HepG2 (cell line): ENCODE data around the gene STK31. TPM values are rescaled to one million over a fixed set of nuclear protein-coding genes. Genes with fewer than 3 reads are reported as not detected.

Experiments used
- ATAC-seq: fragments of 200-7000 bp; cut with Tn5 transposase; 3 replicates; pipeline ENCODE4 v1.9.1; 2020; ENCODE audit warnings: mild to moderate bottlenecking, moderate library complexity
- BruUV-seq: library from RNA; stranded (reverse); fragments of 400-500 nt; replicated peaks from 2 replicates; lab custom pipeline; 2021; lab: Mats Ljungman, UMichigan
- CTCF ChIA-PET: fragments of 300-600 bp; formaldehyde crosslinking; extraction: SDS; loops from one replicate; lab custom pipeline; 2021; ENCODE audit warnings: low total read pairs, inconsistent platforms, low intra/inter-chr PET ratio; lab: Yijun Ruan, JAX
- POLR2A ChIA-PET: fragments of 350-600 bp; sonication (Branson Sonifier 250); formaldehyde crosslinking; loops from one replicate; lab custom pipeline; 2020; ENCODE audit warnings: antibody characterized with exemption, inconsistent platforms; lab: Yijun Ruan, JAX
- DNase-seq: peaks from one replicate; pipeline ENCODE4 v3.0.0-alpha.2; 2015; ENCODE audit warnings: low spot score
- FAIRE-seq: peaks from 3 replicates; lab custom pipeline; 2011; peaks lifted over from hg19 to GRCh38; lab: Jason Lieb, UNC
- H2AFZ ChIP-seq: one replicate; pipeline ENCODE4 v1.6.1; 2011; ENCODE audit warnings: low read length, inconsistent platforms
- H3K27ac ChIP-seq: fragments of 300-600 bp; 3 replicates; pipeline ENCODE4 v1.8.0; 2011; ENCODE audit warnings: mixed run types, mild to moderate bottlenecking, mixed read lengths, low read length, inconsistent platforms; ENCODE audit not compliant: insufficient read depth; ENCODE audit errors: extremely low read length
- H3K27me3 ChIP-seq, 2 experiments: fragments of 200-600 bp in 1 of 2; 2 replicates in 1 of 2; 3 replicates in 1 of 2; pipeline versions ENCODE4 v1.6.0 to v1.8.0; 2011; ENCODE audit warnings: low read length in 2 of 2, mild to moderate bottlenecking in 2 of 2, moderate library complexity in 2 of 2, inconsistent platforms in 1 of 2; ENCODE audit not compliant: insufficient read depth in 2 of 2, control insufficient read depth in 1 of 2
- H3K36me3 ChIP-seq, 2 experiments: fragments of 200-600 bp in 1 of 2; replicated peaks in 1 of 2; 2 replicates in 1 of 2; 3 replicates in 1 of 2; pipeline versions ENCODE4 v1.5.1 to v1.8.0; 2011; ENCODE audit warnings: low read length in 2 of 2, inconsistent platforms in 1 of 2; ENCODE audit not compliant: insufficient read depth in 2 of 2, control insufficient read depth in 1 of 2
- H3K4me1 ChIP-seq: 2 replicates; pipeline ENCODE4 v1.5.1; 2012; ENCODE audit warnings: low read length, inconsistent platforms; ENCODE audit not compliant: insufficient read depth
- H3K4me2 ChIP-seq: 2 replicates; pipeline ENCODE4 v1.6.0; 2011; ENCODE audit warnings: low read depth, low read length, inconsistent platforms
- H3K4me3 ChIP-seq, 3 experiments: fragments of 200-600 bp in 1 of 3; sonication (generic), shearing (Covaris generic) in 1 of 3; replicated peaks in 1 of 3; 2 replicates each; pipeline ENCODE4 v1.5.1; 2011 to 2016; ENCODE audit warnings: low read length in 3 of 3, inconsistent platforms in 2 of 3, low read depth in 2 of 3, mild to moderate bottlenecking in 2 of 3, control low read depth in 1 of 3, mixed read lengths in 1 of 3; ENCODE audit not compliant: insufficient read depth in 1 of 3
- H3K79me2 ChIP-seq: one replicate; pipeline ENCODE4 v1.6.1; 2011; ENCODE audit warnings: low read length, inconsistent platforms; ENCODE audit not compliant: insufficient read depth
- H3K9ac ChIP-seq: 2 replicates; pipeline ENCODE4 v1.6.0; 2011; ENCODE audit warnings: mild to moderate bottlenecking, low read depth, low read length, inconsistent platforms; ENCODE audit not compliant: insufficient read depth
- H3K9me3 ChIP-seq: 2 replicates; pipeline ENCODE4 v1.5.1; 2012; ENCODE audit warnings: mild to moderate bottlenecking, low read length
- H4K20me1 ChIP-seq: 2 replicates; pipeline ENCODE4 v1.6.0; 2011; ENCODE audit warnings: inconsistent platforms, mild to moderate bottlenecking, low read length, moderate library complexity; ENCODE audit not compliant: insufficient read depth
- CTCF ChIP-seq: sonication (generic); formaldehyde crosslinking; IDR thresholded peaks from 2 replicates; pipeline ENCODE4 v1.5.0; 2020; ENCODE audit warnings: mild to moderate bottlenecking, missing genetic modification reagents, moderate library complexity
- FIP1L1 ChIP-seq: fragments of 200-400 bp; formaldehyde crosslinking; IDR thresholded peaks from 2 replicates; pipeline ENCODE4 v1.6.1; 2018; ENCODE audit warnings: low read depth, mild to moderate bottlenecking, low read length, moderate library complexity, borderline replicate concordance; ENCODE audit not compliant: insufficient read depth
- KLF12 ChIP-seq: sonication (generic); formaldehyde crosslinking; IDR thresholded peaks from 2 replicates; pipeline ENCODE4 v1.4.0; 2020; ENCODE audit warnings: missing genetic modification reagents, borderline replicate concordance
- NFKBIZ ChIP-seq: IDR thresholded peaks from 2 replicates; pipeline ENCODE4 v1.6.1; 2018; ENCODE audit warnings: missing genetic modification reagents, missing compliant biosample characterization
- RAD21 ChIP-seq: fragments of 450-650 bp; formaldehyde crosslinking; IDR thresholded peaks from 2 replicates; pipeline ENCODE4 v1.5.0; 2020; ENCODE audit warnings: mild to moderate bottlenecking
- RFXANK ChIP-seq: IDR thresholded peaks from 2 replicates; pipeline ENCODE4 v1.6.1; 2016
- SMC3 ChIP-seq: IDR thresholded peaks from 2 replicates; pipeline ENCODE4 v1.6.1; 2011; ENCODE audit warnings: low read length, improper control_type of control experiment
- STAG1 ChIP-seq: sonication (generic); formaldehyde crosslinking; IDR thresholded peaks from 2 replicates; pipeline ENCODE4 v1.4.0; 2020; ENCODE audit warnings: missing genetic modification reagents
- ZBTB49 ChIP-seq: sonication (generic); formaldehyde crosslinking; IDR thresholded peaks from 2 replicates; pipeline ENCODE4 v1.4.0; 2020; ENCODE audit warnings: missing genetic modification reagents, borderline replicate concordance
- ZNF713 ChIP-seq: sonication (generic); formaldehyde crosslinking; IDR thresholded peaks from 2 replicates; pipeline ENCODE4 v1.4.0; 2020; ENCODE audit warnings: mild to moderate bottlenecking, missing genetic modification reagents
- ZNF841 ChIP-seq: sonication (generic); formaldehyde crosslinking; IDR thresholded peaks from 2 replicates; pipeline ENCODE4 v1.8.1; 2023; ENCODE audit warnings: missing genetic modification reagents, borderline replicate concordance
- WGBS: methylation state at CpG from one replicate; pipeline ENCODE4 v1.1.6; 2017; ENCODE audit warnings: low lambda C conversion rate; 5-methylcytosine and 5-hydroxymethylcytosine counted together
- in situ Hi-C: cut with HindIII; loops from 2 replicates; pipeline ENCODE4 v1.10.0; 2017; ENCODE audit warnings: low pct_unique_long_range_greater_than_20kb; ENCODE audit not compliant: extremely low pct_ligation_motif_present
- intact Hi-C: fragments of 100-400 bp; cut with micrococcal nuclease; formaldehyde crosslinking; loops from one replicate; pipeline ENCODE4 v1.10.0; 2022; ENCODE audit not compliant: unreplicated experiment
- polyA plus RNA-seq, 8 experiments: library from polyadenylated mRNA; depleted of rRNA in 3 of 8; stranded (reverse) in 7 of 8; unstranded in 1 of 8; fragments of >200 nt; fragmentation: Illumina TruSeq in 4 of 8; extraction: Trizol in 4 of 8; gene quantifications; 2 replicates each; pipeline versions ENCODE4 v1.2.1 to v1.2.3, GENCODE V29; 2011 to 2016; ENCODE audit warnings: low read depth in 4 of 8, missing spikeins in 1 of 8, mixed read lengths in 1 of 8; ENCODE audit not compliant: insufficient read depth in 1 of 8
- total RNA-seq, 5 experiments: library from RNA; depleted of rRNA; stranded (reverse); fragments of >200 nt; fragmentation: Illumina TruSeq; extraction: Trizol; gene quantifications; 2 replicates each; pipeline ENCODE4 v1.2.3, GENCODE V29; 2016; ENCODE audit warnings: low read depth in 1 of 5

STK31 gene
- total and polyA plus RNA-seq, 2 of the 13 experiments (the other 11 are each of a cell fraction or from before 2014, with no cell fraction given), result not detected

GRCh38 chr7:23709081-23709750 lies 803 bp upstream of the STK31 start (continued):
- TF ChIP-seq ZBTB49 (CRISPR knock-in tag) (no peak), FIP1L1 (no peak), RFXANK (CRISPR knock-in tag) (no peak), ZNF841 (CRISPR knock-in tag) (no peak), NFKBIZ (no peak)

GRCh38 chr7:23712368-23713284 lies 2.6 kb downstream of the STK31 start:
- H3K4me2 ChIP-seq, result no peak overlapping the region
- in situ Hi-C loops, result loop anchor here (5.0 to 25.0 kb wide), 2 partner anchors 140 to 450 kb away; no protein-coding TSS in a partner anchor
- 3% methylated on average over 8 of the region's 8 CpGs for WGBS
- POLR2A ChIA-PET, result no interaction called here
- TF ChIP-seq KLF12, result no peak
- peak; percentile 57 for TF ChIP-seq CTCF (CRISPR knock-in tag)
- peak; percentile 85 for TF ChIP-seq SMC3
- peak; percentile 82 for TF ChIP-seq STAG1 (CRISPR knock-in tag)
- TF ChIP-seq RAD21 (CRISPR knock-in tag), result peak; percentile 52; the same call in 1 of the 2 replicates
- no peak for TF ChIP-seq ZNF713
- H3K4me3 ChIP-seq, result no peak overlapping the region
- H3K36me3 ChIP-seq, result no peaks in the 10 kb centered on the region
- ATAC-seq (peak; percentile 26; the same call in 1 of the 3 replicates), DNase-seq (peak; percentile 51), FAIRE-seq (no peak)
- no peaks in the 10 kb centered on the region for H3K79me2 ChIP-seq
- intact Hi-C loops, result loop anchor here (1.0 to 2.0 kb wide), 4 partner anchors 58 to 450 kb away; no protein-coding TSS in a partner anchor
- no peak overlapping the region for H2AFZ ChIP-seq
- BruUV-seq, result no TSS peak
- H4K20me1 ChIP-seq, result no peaks in the 10 kb centered on the region
- no peak overlapping the region for H3K9ac ChIP-seq
- H3K4me1 ChIP-seq, result peaks cover 14% of the 10 kb centered on the region
- H3K27me3 ChIP-seq, result peaks cover 0 to 4% of the 10 kb centered on the region in 2 experiments; a peak in 3 of 5 replicates
- no peak overlapping the region for H3K27ac ChIP-seq
- H3K9me3 ChIP-seq, result no peaks in the 10 kb centered on the region
- CTCF ChIA-PET, result interaction anchor here (0.9 to 2.9 kb wide), 6 partner anchors 16 to 168 kb away, joined by 3 to 45 read pairs (median 12); no protein-coding TSS in a partner anchor
